SK-N-SH (cell line): Measurements from ENCODE around the gene HOXA10. TPM values are rescaled to one million over a fixed set of nuclear protein-coding genes. Genes with fewer than 3 reads are reported as not detected.

Experiments used
- CTCF ChIA-PET: fragments of 300-600, 350-600 bp; formaldehyde crosslinking; extraction: SDS; loops from one replicate; lab custom pipeline; 2021; lab: Yijun Ruan, JAX
- POLR2A ChIA-PET: fragments of 350-600 bp; sonication (Branson Sonifier 250); formaldehyde crosslinking; extraction: SDS; loops from one replicate; lab custom pipeline; 2020; ENCODE audit warnings: antibody characterized with exemption, inconsistent platforms; lab: Yijun Ruan, JAX
- DNase-seq: peaks from one replicate; pipeline ENCODE4 v3.0.0; 2012
- H2AFZ ChIP-seq: fragments of 200-600 bp; sonication (generic); 2 replicates; pipeline ENCODE4 v1.8.1; 2016; ENCODE audit warnings: antibody characterized with exemption, mild to moderate bottlenecking, low read depth
- H3F3A ChIP-seq: fragments of 200-600 bp; sonication (generic); replicated peaks from 2 replicates; pipeline ENCODE3; 2016; ENCODE audit warnings: antibody characterized with exemption, mild to moderate bottlenecking; ENCODE audit not compliant: insufficient read depth
- H3K27ac ChIP-seq, 2 experiments: fragments of 200-500 bp in 1 of 2; fragments of 200-600 bp in 1 of 2; sonication (Bioruptor generic) in 1 of 2; sonication (generic), shearing (Covaris generic) in 1 of 2; 2 replicates each; pipeline versions ENCODE4 v1.5.1 to v1.6.1; 2014 to 2016; ENCODE audit warnings: low read depth in 2 of 2, inconsistent platforms in 1 of 2, low read length in 1 of 2, mild to moderate bottlenecking in 1 of 2, mixed read lengths in 1 of 2
- H3K27me3 ChIP-seq: fragments of 200-600 bp; sonication (generic), shearing (Covaris generic); 2 replicates; pipeline ENCODE4 v1.6.1; 2016; ENCODE audit warnings: mixed run types; ENCODE audit not compliant: insufficient read depth
- H3K36me3 ChIP-seq, 2 experiments: fragments of 200-500 bp in 1 of 2; fragments of 200-600 bp in 1 of 2; sonication (Bioruptor generic) in 1 of 2; sonication (generic) in 1 of 2; replicated peaks in 1 of 2; 2 replicates each; pipeline versions ENCODE3 to v1.5.1; 2014 to 2016; ENCODE audit warnings: low read length in 1 of 2, mild to moderate bottlenecking in 1 of 2; ENCODE audit not compliant: insufficient read depth in 2 of 2, control insufficient read depth in 1 of 2
- H3K4me1 ChIP-seq, 2 experiments: fragments of 200-500 bp in 1 of 2; fragments of 200-600 bp in 1 of 2; sonication (Bioruptor generic) in 1 of 2; sonication (generic), shearing (Covaris generic) in 1 of 2; 2 replicates each; pipeline versions ENCODE4 v1.5.1 to v1.6.1; 2014 to 2016; ENCODE audit warnings: low read depth in 1 of 2, low read length in 1 of 2, mixed run types in 1 of 2; ENCODE audit not compliant: insufficient read depth in 2 of 2, control insufficient read depth in 1 of 2
- H3K4me2 ChIP-seq: fragments of 200-600 bp; sonication (generic), shearing (Covaris generic); 2 replicates; pipeline ENCODE4 v1.6.1; 2017; ENCODE audit warnings: mixed run types
- H3K4me3 ChIP-seq, 2 experiments: fragments of 200-500 bp in 1 of 2; fragments of 200-600 bp in 1 of 2; sonication (Bioruptor generic) in 1 of 2; sonication (generic), shearing (Covaris generic) in 1 of 2; 2 replicates each; pipeline versions ENCODE4 v1.5.1 to v1.8.1; 2014 to 2016; ENCODE audit warnings: low read depth in 2 of 2, inconsistent platforms in 1 of 2, low read length in 1 of 2, mild to moderate bottlenecking in 1 of 2, mixed read lengths in 1 of 2, moderate library complexity in 1 of 2
- H3K79me2 ChIP-seq: fragments of 200-600 bp; sonication (generic); 2 replicates; pipeline ENCODE4 v1.8.1; 2017; ENCODE audit warnings: mild to moderate bottlenecking; ENCODE audit not compliant: insufficient read depth
- H3K9ac ChIP-seq: fragments of 200-600 bp; sonication (generic); 2 replicates; pipeline ENCODE4 v1.6.1; 2017; ENCODE audit warnings: mixed run types
- H3K9me2 ChIP-seq: fragments of 200-600 bp; sonication (generic); 2 replicates; pipeline ENCODE4 v1.6.1; 2017; ENCODE audit warnings: mixed run types
- H3K9me3 ChIP-seq: fragments of 200-600 bp; sonication (generic); 2 replicates; pipeline ENCODE4 v1.6.1; 2017; ENCODE audit warnings: mixed run types, mild to moderate bottlenecking, moderate library complexity
- H4K20me1 ChIP-seq: fragments of 200-600 bp; sonication (generic); 2 replicates; pipeline ENCODE4 v1.6.1; 2017; ENCODE audit warnings: mild to moderate bottlenecking, mixed run types; ENCODE audit not compliant: insufficient read depth
- EP300 ChIP-seq, 2 experiments: IDR thresholded peaks; 2 replicates each; pipeline versions ENCODE4 v1.4.0 to v1.6.1; 2012; ENCODE audit warnings: borderline replicate concordance in 1 of 2, low read depth in 1 of 2, low read length in 1 of 2
- EZH2phosphoT487 ChIP-seq: fragments of 200-600 bp; sonication (generic); IDR thresholded peaks from 2 replicates; pipeline ENCODE4 v1.6.1; 2017; ENCODE audit warnings: low read depth, mixed run types, mild to moderate bottlenecking, antibody characterized with exemption, moderate library complexity, borderline replicate concordance
- FOSL2 ChIP-seq: IDR thresholded peaks from 2 replicates; pipeline ENCODE4 v1.4.0; 2012; ENCODE audit warnings: low read depth, mild to moderate bottlenecking, moderate library complexity, borderline replicate concordance
- GATA2 ChIP-seq: sonication (generic); formaldehyde crosslinking; IDR thresholded peaks from 2 replicates; pipeline ENCODE4 v1.5.0; 2020; ENCODE audit warnings: mild to moderate bottlenecking, missing genetic modification reagents
- JUND ChIP-seq: IDR thresholded peaks from 2 replicates; pipeline ENCODE4 v1.4.0; 2012
- MXI1 ChIP-seq: IDR thresholded peaks from 2 replicates; pipeline ENCODE4 v1.6.1; 2012; ENCODE audit warnings: mild to moderate bottlenecking, low read depth, low read length, improper control_type of control experiment
- RAD21 ChIP-seq: IDR thresholded peaks from 2 replicates; pipeline ENCODE4 v1.6.1; 2012; ENCODE audit warnings: mild to moderate bottlenecking, low read length
- RCOR1 ChIP-seq: fragments of 150-350 bp; IDR thresholded peaks from 2 replicates; pipeline ENCODE4 v1.6.1; 2017; ENCODE audit warnings: antibody characterized with exemption, low read length
- SIN3A ChIP-seq: IDR thresholded peaks from 2 replicates; pipeline ENCODE4 v1.6.1; 2012; ENCODE audit warnings: low read depth, mild to moderate bottlenecking, low read length, moderate library complexity, borderline replicate concordance
- TEAD4 ChIP-seq: IDR thresholded peaks from 2 replicates; pipeline ENCODE4 v1.4.0; 2012; ENCODE audit warnings: mild to moderate bottlenecking, borderline replicate concordance; ENCODE audit not compliant: insufficient read depth
- YY1 ChIP-seq: IDR thresholded peaks from 2 replicates; pipeline ENCODE4 v1.4.0; 2012; ENCODE audit warnings: low read depth, mild to moderate bottlenecking
- WGBS: methylation state at CpG from one replicate; pipeline ENCODE4 v1.1.6; 2017; ENCODE audit warnings: low lambda C conversion rate; 5-methylcytosine and 5-hydroxymethylcytosine counted together
- polyA plus RNA-seq, 3 experiments: library from polyadenylated mRNA; depleted of rRNA; stranded (reverse); fragments of >200 nt; gene quantifications; 2 replicates each; pipeline ENCODE4 v1.2.3, GENCODE V29; 2012
- TF ChIP-seq, protein P1 (sequence below): fragments of 150-350 bp; IDR thresholded peaks from 2 replicates; pipeline ENCODE4 v1.6.1; 2016; ENCODE audit warnings: mild to moderate bottlenecking, low read depth, low read length
- TF ChIP-seq, protein P2 (sequence below): IDR thresholded peaks from 2 replicates; pipeline ENCODE4 v1.4.0; 2012; ENCODE audit warnings: low read depth, borderline replicate concordance
- TF ChIP-seq, protein P3 (sequence below): fragments of 150-350 bp; IDR thresholded peaks from 2 replicates; pipeline ENCODE4 v1.6.1; 2017; ENCODE audit warnings: antibody characterized with exemption, low read length, low read depth, borderline replicate concordance

HOXA10 gene
- polyA plus RNA-seq, 1 of the 3 experiments (the other 2 are of a cell fraction): not detected

DNA sequence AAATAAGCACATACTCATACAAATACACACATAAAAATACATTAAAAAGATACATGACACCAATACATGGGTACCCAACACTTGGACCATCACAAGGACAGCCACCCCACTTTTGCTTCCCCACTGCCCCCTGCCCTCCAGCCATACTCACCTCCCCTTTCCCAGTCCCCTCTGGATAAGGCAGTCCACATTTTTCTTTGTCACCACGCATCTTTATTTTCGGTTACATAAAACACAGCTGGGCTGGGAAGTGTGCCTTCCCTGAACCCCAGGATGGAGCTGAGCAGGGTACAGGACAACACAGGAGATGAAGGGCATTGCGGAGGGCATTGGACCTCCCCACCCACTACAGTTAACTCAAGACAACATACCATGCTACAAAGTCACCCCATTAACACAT is 20.6 kb downstream of the HOXA10 start:
- CTCF ChIA-PET: interaction anchor here (0.6 to 11.7 kb wide), 6 partner anchors 5 to 1257 kb away, joined by 3 to 270 read pairs (median 8); partner anchors contain the start of genes HOXA3, HOXA5, HOXA6 and HOXA7
- POLR2A ChIA-PET: no interaction called here
- Histone ChIP-seq H3K9me3 (no peaks in the 10 kb centered on the region), H3F3A (no peaks in the 10 kb centered on the region), H3K79me2 (no peaks in the 10 kb centered on the region), H4K20me1 (peaks cover 6% of the 10 kb centered on the region; the same call in 1 of the 2 replicates), H3K9me2 (no peaks in the 10 kb centered on the region), H2AFZ (no peak overlapping the region), H3K4me3 (no peak overlapping the region), H3K27me3 (peaks cover 100% of the 10 kb centered on the region), H3K36me3 (no peaks in the 10 kb centered on the region), H3K4me2 (no peak overlapping the region), H3K9ac (no peak overlapping the region), H3K4me1 (peaks cover 0 to 9% of the 10 kb centered on the region in 2 experiments; a peak in 1 of 4 replicates), H3K27ac (no peak overlapping the region)
- no peak for TF ChIP-seq EP300 (IDR thresholded peaks at IDR 0.05; ENCODE audit: borderline replicate concordance in 1 of 2, low read depth in 1 of 2, low read length in 1 of 2)
- TF ChIP-seq, protein P1, sequence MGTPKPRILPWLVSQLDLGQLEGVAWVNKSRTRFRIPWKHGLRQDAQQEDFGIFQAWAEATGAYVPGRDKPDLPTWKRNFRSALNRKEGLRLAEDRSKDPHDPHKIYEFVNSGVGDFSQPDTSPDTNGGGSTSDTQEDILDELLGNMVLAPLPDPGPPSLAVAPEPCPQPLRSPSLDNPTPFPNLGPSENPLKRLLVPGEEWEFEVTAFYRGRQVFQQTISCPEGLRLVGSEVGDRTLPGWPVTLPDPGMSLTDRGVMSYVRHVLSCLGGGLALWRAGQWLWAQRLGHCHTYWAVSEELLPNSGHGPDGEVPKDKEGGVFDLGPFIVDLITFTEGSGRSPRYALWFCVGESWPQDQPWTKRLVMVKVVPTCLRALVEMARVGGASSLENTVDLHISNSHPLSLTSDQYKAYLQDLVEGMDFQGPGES: no peak
- no peak for TF ChIP-seq JUND
- WGBS: 38% methylated on average over 3 of the region's 3 CpGs
- peak; percentile 24 for DNase-seq

DNA sequence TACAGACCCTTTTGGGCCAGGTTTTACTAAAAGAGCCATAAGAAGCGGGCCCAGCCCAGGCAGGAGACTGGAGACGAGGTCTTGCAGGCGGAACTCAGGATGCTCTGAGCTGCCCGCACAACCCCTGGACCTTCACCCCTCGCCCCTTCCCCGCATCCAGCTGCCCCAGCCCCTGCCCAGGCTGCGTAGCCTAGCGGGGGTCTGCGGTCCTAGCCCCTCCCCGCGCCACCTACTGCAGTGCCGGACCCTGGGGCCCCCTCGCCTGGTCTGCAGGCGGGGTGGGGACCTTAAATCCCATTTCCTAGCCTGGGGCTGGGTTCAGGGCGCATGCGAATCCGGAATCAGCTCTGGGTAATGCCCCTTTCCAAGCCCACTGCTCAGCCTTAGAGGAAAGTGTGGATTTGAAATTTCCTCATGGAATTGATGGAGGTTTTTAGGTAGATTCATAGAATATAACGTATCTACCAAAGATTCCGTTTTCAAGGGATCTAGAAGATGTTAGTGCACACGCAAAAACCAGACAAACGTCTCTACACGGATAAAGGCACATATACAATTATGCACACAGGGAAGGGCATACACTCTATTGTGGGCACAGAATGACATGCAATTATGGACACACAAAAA is 21.2 kb downstream of the HOXA10 start:
- Histone ChIP-seq H3K4me3 (no peak overlapping the region), H4K20me1 (peaks cover 6% of the 10 kb centered on the region; the same call in 1 of the 2 replicates), H3K9me3 (no peaks in the 10 kb centered on the region), H3K27ac (no peak overlapping the region), H3K36me3 (no peaks in the 10 kb centered on the region), H3F3A (no peaks in the 10 kb centered on the region), H3K9me2 (no peaks in the 10 kb centered on the region), H2AFZ (no peak overlapping the region), H3K9ac (no peak overlapping the region), H3K27me3 (peaks cover 100% of the 10 kb centered on the region), H3K79me2 (no peaks in the 10 kb centered on the region), H3K4me1 (peaks cover 0 to 9% of the 10 kb centered on the region in 2 experiments; a peak in 1 of 4 replicates), H3K4me2 (no peak overlapping the region)
- ChIA-PET CTCF (interaction anchor here (0.6 to 11.7 kb wide), 12 partner anchors 5 to 504 kb away, joined by 3 to 270 read pairs (median 6); partner anchors contain the start of genes HOXA10, HOXA3, HOXA5 and HOXA6), POLR2A (no interaction called here)
- DNase-seq: peak; percentile 43
- WGBS: 20% methylated on average over 22 of the region's 22 CpGs
- TF ChIP-seq RCOR1: no peak
- no peak for TF ChIP-seq YY1
- TF ChIP-seq RAD21: no peak

DNA sequence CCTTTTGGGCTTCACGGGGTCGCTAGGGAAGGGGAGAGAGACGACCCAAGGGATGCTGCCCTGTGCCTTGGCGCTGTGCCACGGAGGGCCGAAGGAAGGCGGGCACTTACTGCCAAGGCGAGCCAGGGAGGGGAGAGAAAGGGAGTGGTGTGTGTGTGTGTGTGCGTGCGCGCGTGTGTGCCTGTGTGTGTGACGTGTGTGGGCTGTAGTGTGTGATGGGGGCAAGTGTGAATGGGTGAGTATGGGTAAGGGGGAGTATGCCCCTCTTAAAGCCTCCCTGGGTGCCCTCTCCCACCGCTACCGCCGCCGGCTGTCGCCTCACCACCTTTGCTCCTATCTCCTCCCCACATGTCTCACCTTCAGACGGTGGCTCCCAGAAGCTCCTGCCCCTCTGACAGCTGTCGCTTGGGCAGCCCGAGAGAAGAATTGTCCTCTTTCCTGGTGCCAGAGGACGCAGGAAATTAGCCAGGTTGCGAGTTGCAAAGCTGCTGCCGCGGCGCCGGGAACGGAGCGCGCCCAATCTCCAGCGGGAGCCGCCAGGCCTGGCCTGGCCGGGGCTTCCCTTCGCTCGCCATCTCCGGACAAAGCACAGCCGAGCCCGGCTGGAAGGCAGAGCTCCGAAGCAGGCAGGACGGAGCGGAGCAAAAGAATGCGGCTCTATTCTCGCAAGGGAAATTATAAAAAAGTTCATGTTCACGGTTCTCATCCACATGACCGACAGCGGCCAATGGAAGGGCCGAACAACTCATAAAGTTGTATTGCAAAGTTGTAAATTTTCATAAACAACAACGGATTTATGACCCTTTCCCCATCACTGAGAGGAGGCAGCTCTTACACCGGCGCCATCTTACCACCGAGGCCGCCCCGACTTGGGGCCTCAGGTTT is 21.9 kb downstream of the HOXA10 start, which contains the start of gene HOXA3:
TSS of gene HOXA3 (minus strand) at position 653 of the 885 bp plus-strand sequence. CDS start 41,943 bp downstream, outside the sequence.
- Histone ChIP-seq H3K27me3 (peaks cover 100% of the 10 kb centered on the region), H3K9ac (no peak within 1 kb of the TSS), H3F3A (no peaks in the 10 kb centered on the region), H3K27ac (no peak within 1 kb of the TSS), H3K4me3 (no peak within 1 kb of the TSS; a peak in 1 of 4 replicates), H3K36me3 (no peaks in the 10 kb centered on the region), H3K79me2 (no peaks in the 10 kb centered on the region), H3K4me2 (peak within 1 kb of the TSS; percentile 47; the same call in 1 of the 2 replicates), H3K9me3 (no peaks in the 10 kb centered on the region), H3K9me2 (no peaks in the 10 kb centered on the region), H3K4me1 (peaks cover 0 to 9% of the 10 kb centered on the region in 2 experiments; a peak in 1 of 4 replicates), H4K20me1 (peaks cover 6% of the 10 kb centered on the region; the same call in 1 of the 2 replicates), H2AFZ (no peak within 1 kb of the TSS)
- ChIA-PET CTCF (interaction anchor here (0.6 to 10.9 kb wide), 22 partner anchors 7 to 1259 kb away, joined by 3 to 270 read pairs (median 6); partner anchors contain the start of genes HOXA10, HOXA4, HOXA5 and HOXA7), POLR2A (no interaction called here)
- peak; percentile 54 for DNase-seq
- TF ChIP-seq, protein P2, sequence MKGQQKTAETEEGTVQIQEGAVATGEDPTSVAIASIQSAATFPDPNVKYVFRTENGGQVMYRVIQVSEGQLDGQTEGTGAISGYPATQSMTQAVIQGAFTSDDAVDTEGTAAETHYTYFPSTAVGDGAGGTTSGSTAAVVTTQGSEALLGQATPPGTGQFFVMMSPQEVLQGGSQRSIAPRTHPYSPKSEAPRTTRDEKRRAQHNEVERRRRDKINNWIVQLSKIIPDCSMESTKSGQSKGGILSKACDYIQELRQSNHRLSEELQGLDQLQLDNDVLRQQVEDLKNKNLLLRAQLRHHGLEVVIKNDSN: peak; percentile 25; the same call in 1 of the 2 replicates
- no peak for TF ChIP-seq FOSL2
- no peak for TF ChIP-seq EP300 (IDR thresholded peaks at IDR 0.05; ENCODE audit: borderline replicate concordance in 1 of 2, low read depth in 1 of 2, low read length in 1 of 2)
- TF ChIP-seq TEAD4: no peak
- TF ChIP-seq EZH2phosphoT487: peak; percentile 85; the same call in 1 of the 2 replicates
- TF ChIP-seq GATA2 (CRISPR knock-in tag): no peak
- TF ChIP-seq SIN3A: no peak
- no peak for TF ChIP-seq MXI1
- TF ChIP-seq, protein P3, sequence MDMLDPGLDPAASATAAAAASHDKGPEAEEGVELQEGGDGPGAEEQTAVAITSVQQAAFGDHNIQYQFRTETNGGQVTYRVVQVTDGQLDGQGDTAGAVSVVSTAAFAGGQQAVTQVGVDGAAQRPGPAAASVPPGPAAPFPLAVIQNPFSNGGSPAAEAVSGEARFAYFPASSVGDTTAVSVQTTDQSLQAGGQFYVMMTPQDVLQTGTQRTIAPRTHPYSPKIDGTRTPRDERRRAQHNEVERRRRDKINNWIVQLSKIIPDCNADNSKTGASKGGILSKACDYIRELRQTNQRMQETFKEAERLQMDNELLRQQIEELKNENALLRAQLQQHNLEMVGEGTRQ: no peak
- WGBS: 17% methylated on average over 46 of the region's 53 CpGs
